Stimulated activated CD8-positive, alpha-beta memory T cell treated with anti-CD3 and anti-CD28 coated beads, Interleukin-4, amount 100 ng/mL, for 1 hour (primary cell): ENCODE results near the gene HES1.
"Not testable (repeated sequence)": the region's sequence is repeated elsewhere in the genome, so short reads cannot be mapped to it uniquely, and the experiment has no call there.

Experiments
- DNase-seq, 2 donors: peaks; one replicate each; pipeline ENCODE4 v3.0.0-alpha.2; 2020; ENCODE audit warnings: low read depth in 2 of 2, low spot score in 1 of 2

Gene HES1

DNA sequence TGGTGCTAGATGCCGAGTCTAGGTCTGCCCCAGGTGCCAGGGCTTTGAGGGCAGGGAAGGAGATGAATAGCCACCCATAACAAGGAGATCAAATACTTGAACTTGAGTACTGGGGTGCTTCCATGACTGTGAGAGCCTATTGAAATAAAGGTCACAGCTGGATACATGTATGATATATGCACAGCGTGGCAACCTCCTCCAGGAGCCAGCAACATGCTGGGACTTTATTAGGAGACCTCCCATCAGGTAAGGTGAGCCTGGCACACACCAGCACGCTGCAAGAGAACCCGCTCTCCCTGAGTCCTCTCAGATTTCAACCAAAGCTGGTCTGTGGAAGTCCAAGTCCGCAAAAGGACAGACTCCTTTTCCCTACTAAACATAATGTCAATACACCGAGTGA, 10.5 kb upstream of the HES1 start:
- no peak for DNase-seq

DNA sequence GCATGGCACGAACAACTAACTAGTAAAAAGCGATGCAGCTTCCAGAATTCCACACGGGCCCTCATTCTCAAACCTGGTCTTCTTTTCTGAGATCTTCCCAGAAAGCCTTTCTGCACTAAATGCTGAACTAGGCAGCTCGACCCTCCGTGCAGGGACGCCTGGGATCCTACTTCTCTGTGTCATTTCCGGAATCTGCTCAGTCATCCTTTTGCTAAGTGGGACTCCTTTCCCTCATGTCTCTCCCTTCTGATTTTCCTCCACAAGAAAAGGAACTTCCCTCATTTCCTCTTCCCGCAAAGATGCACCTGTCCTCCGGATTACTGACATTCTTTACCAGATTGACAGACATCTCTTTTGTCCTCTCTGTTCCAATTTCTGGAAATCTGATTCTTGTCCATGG, 9.2 kb upstream of the HES1 start:
- DNase-seq: no peak

DNA sequence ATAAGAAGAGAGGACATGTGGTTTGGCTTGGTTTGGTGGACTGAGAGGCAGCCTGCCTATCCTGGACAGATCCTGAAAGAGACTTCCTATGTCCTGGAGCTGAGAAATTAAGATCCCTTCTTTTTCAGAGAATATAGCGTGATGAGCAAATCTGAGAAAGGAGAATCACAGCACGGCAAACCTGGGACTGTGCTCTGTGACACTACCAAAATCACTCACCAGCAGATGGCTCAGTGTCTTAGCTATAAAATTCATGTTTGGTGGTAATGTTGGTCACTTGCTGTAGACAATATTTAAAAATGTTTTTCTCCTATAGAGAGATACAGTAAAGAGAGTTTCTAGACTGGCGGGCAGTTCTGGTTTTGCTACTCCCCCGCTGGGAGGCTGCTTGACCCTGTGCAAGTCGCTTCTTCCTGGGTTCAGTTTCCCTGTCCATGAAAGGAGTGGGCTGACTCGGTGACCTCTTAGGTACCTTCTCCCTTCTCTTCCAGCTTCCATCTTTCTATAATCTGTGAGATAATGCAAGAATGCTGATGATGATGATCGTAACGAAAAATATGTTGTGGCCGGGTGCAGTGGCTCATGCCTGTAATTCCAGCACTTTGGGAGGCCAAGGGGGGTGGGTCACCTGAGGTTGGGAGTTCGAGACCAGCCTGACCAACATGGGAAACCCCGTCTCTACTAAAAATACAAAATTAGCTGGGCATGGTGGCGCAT, 7.6 kb upstream of the HES1 start:
- no peak for DNase-seq

DNA sequence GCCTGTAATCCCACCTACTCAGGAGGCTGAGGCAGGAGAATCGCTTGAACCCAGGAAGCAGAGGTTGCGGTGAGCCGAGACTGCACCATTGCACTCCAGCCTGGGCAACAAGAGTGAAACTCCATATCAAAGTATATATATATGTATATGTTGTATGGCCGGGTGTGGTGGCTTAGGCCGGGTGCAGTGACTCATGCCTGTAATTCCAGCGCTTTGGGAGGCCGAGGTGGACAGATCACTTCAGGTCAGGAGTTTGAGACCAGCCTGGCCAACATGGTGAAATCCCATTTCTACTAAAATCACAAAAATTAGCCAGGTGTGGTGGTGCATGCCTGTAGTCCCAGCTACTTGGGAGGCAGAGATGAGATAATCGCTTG, 7.0 kb upstream of the HES1 start:
- not testable (repeated sequence) for DNase-seq

DNA sequence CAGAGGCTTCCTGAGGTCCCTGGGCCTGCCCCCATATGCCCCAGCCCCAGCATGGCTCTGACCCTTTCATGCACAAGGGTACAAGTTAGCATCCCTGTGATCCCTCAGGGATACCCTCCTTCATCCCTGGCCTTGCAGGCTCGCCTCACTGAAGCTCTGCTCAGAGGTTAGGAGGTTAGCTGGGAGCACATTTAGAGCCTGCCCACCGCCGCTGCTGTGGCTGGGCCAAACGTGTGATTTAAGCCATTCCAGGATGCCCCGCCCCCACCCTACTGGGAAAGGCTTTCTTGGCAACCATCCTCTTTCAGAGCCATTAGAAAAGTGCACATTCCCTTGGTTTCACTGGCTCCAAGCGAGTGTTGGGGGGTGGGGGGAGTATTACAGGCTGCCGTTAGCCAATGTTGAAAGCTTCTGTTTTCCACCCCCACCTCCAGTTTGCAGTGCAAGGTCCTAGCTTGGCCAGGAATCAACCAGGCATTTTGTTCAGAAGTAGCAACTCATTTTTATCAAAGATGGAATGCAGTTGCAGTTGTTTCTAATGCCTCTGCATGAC, 6.3 kb upstream of the HES1 start:
- DNase-seq: no peak

DNA sequence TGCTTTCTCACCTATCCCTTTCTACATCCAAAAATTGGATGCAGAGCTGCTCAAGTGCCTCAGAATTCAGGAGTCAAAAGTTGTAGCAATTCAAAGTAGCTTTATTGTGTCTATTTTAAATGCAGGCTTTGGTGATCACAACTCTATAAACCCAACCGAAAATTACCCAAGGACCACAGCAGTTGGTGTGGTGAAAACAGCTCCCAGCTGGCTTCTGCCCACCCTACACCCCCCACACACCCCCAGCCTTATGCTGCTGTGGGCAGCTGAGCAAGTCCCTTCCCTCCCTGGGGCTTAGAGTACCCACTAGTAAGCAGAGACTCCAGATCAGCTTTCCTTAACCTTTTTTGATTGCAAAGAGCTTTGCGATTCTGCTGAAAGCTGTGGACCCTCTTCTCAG, 5.8 kb upstream of the HES1 start:
- DNase-seq: no peak

DNA sequence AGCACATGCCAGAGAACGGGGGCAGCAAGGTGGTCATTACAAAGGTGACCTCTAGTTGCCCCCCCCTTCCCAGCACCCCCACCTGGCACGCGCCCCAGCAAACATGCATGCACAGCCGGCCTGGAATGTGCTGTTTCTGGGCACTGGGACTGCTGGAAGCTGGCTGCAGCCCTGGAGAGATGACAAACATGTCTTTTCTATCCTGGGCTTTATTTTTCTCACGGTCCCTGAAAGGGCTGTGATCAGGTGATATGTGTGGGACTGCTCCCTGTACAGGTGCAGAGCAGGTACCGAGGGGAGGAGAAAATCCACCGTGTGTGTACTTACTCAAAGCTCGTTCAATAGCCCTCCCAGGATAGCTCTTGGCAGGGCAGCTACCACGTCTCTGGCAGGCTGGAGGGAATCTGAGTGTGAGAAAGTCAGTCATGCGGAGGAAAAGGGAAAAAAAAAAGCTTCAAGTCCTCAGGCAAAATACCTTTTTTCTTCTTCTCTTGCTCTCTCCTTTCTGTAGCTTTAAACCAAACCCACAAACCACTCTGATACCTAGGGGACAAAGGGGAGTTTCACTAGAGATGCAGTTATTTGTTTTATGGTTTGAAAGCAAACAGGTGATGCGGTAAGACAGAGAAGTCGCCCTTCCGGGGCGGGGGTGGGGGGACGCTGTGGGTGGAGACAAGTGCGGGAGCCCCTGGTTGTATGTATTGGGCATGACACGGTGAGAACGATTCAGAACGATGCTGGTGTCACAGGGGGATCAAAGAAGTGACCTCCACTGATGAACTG, 5.0 kb upstream of the HES1 start:
- no peak for DNase-seq

DNA sequence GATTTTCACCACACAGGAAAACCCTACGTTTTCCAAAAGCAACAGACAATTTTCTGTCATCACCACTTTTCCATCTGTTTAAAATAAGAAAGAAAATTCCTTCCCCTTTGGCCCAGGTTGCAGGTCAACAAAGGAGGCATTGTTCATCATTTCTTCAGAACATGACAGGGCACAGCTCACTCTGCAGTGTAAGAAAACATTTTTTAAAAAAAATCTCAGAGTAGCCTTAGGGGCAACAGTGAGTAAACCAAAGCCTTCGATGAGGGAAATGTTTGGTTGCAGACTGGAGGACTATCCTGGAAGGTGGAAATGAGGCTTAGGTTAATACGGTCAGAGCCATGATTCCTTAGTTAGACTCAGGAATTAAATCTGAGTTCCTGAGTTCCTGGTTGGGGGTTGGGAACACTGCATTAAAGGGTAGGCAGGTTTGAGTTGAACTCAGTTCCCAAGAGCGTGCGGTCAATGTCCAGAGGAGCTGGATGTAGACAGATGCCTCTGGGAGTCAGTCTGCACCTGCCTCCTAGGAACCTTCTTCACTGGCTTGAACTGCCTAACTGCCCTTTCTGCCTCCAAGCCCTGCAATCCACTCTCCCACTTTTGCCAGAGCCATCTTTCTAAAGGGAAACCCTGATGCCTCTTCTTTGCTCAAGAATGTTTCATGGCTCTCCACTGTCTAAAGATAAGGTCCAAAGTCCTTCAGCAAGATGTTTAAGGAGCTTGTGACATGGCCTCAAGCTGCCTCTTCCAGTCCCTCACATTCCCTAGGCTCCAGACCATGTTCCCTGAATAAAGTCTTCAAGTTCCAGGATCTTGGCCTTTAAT, 3.3 kb upstream of the HES1 start:
- no peak for DNase-seq

DNA sequence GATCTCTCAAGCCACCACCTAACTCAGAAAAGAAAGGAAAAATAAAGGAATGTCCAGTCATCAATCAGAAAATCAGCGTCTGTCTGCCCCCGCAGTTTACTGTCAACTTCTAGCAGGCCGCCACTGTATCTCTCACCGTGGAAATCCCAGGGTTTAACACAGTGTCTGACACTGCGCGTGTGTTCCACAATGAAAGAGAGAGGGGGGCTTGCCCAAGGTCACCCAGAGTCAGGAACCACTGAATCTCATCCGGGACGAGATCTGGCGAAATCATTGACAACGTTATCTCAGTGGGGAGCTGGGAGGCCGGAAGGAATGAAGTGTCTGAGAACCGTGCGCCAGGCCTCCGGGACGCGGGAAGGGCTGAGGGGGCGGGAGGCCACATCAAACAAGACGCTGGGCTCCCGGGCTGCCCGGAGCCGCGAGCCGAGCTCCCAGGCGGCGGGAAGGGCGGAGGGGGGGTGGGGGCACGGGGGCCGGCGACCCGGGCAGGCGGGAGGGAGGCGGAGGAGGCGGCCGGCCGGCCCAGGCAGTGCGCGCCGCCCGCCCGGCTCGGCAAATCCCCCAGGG, 2.2 kb upstream of the HES1 start:
- DNase-seq: no peak

DNA sequence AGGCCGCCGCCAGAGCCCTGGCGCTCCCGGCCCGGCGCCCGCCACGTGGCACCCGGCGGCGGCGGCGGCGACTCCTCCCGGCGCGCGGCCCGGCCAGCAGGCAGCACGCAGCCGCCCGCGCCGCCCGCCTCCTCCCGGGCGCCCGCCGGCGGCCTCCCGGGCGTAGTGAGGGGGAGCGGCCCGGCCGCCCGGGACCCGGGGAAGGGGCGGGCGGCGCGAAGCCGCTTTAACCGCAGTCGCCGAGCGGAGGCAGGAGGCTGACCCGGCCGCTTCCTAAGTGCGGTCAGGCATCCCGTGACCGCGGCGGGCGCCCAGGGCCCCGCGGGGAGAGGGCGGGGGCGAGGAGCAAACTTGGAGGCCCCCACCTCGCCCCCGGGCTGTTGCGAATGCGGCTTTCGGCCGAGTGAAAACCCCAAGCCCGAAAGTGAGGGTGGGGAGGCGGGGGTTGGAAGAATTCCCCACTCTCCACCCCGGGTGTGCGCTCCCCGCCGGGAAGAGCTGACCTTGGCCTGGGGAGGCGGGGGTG, 1.7 kb upstream of the HES1 start:
- DNase-seq: no peak

DNA sequence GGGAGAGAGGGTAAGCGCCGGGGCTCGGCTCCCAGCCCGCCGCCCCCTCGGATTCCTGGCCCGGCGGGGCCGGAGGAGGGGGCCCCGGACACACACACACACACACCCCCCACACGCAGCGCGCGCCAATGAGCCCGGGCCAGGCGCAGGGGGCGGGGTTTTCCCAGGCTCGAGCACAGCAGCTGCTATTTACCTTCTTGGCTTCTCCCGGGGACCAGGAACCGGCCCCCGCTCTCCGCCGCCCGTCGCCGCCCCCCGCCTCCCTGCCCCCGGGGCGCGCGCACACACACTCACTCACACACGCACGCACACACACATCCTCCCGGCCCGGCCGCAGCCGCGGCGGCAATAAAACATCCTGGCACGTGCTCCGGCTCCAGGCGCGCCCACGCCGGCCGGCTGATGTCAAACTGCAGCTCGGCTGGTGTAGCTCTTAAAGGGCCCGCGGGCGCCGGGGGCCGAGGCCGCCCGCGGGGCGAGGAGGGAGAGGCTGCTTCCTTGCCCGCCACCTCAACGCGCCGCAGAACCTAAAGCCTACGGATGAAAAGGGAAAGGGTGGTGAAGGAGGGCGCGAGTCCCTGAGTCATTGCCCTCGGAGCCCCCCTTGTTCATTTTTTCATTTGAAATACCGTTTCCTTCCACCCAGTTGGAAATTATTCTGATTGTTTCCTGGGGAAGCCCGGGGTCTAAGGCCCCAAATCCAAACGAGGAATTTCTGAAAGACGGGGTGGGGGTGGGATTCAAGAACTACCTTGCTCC, 1.0 kb upstream of the HES1 start:
- no peak for DNase-seq

DNA sequence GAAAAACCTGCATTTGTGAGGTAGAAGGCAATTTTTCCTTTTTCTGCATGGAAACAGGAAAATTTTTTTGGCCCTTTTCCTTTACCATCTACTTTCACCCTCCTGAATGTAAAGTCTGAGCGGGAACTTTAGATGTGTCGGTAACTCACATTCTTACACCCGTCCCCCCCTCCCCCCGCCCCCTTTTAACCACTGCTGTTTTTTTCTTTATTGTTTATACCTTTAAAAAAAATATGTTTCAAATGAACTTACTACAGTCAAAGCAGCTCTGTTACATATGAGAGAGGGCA, 487 bp upstream of the HES1 start:
- no peak for DNase-seq

DNA sequence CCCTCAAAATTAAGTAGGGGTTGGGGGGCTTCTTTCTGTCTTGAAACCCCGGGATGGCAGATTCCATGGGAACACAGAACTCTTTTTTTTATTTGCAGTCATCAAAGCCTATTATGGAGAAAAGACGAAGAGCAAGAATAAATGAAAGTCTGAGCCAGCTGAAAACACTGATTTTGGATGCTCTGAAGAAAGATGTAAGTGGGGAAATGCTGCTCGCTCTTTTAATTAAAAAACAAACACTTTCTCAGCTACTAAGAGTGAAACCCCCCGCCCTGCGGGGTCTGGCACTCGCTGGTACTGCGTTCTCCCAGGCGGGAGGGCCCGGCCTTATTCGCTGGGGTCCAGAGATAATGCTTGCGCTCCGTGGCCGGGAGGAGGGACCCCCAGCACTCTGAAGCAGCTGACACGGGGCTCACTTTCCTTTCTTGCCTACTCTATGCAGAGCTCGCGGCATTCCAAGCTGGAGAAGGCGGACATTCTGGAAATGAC, 615 bp downstream of the HES1 start:
- DNase-seq: no peak

DNA sequence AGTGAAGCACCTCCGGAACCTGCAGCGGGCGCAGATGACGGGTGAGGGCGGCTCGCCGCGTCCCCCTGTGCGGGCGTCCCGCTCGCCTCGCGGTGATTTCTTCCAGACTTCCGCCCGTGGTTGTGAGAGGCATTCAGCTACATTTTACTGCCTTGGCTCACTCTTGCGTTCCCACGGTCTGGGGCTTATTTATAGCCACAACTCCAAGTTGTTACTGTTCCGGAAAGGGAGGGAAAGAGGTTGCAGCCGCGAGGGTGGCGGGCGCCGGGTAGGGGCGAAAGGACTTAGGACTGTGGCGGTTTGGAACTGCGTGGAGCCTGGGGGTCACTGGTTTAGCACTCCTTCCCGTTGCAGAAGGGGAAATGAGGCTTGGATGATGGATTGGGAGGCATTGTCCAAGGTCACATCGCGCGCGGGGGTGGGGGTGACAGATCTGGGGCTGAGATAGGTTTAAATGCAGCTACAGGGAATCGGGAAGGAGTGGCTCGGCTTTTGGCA, 1.1 kb downstream of the HES1 start:
- no peak for DNase-seq

DNA sequence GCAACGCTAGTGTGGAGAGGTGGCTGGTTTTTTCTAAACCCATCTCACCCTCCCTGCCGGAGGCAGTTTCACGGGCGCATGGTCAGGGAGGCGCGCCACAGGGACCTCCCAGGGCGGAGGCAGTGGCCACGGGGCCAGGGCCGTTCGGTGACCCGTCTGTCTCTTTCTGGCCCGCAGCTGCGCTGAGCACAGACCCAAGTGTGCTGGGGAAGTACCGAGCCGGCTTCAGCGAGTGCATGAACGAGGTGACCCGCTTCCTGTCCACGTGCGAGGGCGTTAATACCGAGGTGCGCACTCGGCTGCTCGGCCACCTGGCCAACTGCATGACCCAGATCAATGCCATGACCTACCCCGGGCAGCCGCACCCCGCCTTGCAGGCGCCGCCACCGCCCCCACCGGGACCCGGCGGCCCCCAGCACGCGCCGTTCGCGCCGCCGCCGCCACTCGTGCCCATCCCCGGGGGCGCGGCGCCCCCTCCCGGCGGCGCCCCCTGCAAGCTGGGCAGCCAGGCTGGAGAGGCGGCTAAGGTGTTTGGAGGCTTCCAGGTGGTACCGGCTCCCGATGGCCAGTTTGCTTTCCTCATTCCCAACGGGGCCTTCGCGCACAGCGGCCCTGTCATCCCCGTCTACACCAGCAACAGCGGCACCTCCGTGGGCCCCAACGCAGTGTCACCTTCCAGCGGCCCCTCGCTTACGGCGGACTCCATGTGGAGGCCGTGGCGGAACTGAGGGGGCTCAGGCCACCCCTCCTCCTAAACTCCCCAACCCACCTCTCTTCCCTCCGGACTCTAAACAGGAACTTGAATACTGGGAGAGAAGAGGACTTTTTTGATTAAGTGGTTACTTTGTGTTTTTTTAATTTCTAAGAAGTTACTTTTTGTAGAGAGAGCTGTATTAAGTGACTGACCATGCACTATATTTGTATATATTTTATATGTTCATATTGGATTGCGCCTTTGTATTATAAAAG, 1.8 kb downstream of the HES1 start:
- DNase-seq: no peak

DNA sequence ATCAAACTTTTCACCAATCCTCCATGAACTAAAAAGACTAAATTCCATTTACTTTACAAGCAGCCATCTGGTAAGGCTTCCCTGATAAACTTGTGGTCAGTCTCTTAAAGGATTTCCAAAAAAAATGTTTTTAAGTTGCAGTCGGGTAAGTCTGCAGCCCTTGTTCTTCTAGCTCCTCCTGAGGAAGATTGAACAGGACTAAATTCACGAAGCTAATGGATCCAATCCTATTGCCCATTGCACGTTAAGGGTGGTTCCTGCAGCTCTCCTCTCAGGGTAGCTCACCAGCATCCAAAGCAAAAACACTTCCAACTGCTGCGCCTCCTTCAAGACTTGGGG, 2.8 kb downstream of the HES1 start:
- DNase-seq: no peak

DNA sequence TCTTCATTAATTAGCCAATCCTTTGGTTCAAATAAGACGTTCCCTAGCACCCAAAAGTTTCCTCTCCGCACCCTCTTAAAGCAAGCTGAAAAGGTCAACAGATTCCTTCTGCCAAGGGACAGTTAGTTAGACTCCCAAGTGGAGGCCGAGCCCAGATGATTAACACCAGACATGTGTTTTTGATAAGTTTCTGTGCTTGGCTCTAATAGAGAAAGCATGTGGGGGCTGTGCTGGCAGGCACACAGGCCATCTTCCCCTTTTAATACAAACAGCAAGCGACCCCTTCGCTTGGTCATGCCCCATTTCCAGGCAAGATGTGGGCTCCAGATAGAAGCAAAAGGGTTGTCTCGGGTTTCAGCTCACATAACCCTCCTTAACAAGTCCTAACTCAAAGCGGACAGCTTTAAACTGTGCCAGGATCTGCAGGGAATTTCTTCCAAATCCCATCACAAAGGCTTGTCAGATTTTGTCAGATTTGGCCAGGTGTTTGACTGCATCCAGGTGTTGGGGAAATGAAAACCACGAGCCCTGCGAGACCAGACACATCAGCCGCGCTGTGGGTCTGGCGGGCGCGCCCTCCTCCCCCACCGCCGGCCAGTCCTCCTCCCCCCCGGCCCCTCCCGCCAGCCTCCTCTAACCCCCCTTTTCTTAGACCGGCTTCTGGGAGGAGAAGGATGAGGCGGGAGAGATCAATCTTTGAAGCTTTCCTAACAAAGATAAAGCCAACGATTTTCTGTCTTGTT, 3.3 kb downstream of the HES1 start:
- DNase-seq: no peak

DNA sequence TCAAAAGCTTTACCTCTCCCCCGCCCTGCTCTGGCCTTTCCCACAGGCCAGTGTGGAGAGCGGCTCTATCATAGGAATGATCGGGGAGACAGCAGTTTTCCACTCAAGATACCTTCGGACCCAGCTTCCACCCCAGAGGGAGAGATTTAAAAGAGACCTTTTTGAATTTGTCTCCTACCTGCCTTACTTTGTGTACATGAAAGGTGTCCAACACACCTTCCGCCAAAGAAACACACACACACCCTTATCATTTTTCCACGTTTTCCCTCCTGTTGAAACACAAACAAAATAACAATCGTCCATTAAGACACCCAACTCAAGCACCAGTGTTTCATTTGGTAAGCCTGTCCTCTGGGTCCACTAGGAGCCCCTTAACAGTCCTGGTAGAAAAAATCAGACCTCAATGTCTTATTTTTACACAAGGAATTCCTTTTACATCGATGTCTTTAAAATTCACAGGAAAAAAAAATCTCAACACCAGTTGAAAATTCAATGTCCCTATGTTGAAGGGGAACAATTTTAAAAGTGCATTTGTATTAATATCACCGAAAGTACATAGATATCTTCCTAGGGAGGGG, 4.0 kb downstream of the HES1 start:
- DNase-seq: no peak
